Measurements from ENCODE around the gene ADGRV1. TPM values are rescaled to one million over a fixed set of nuclear protein-coding genes. Genes with fewer than 3 reads are reported as not detected.
A peak's percentile ranks its signal among the peaks of the same experiment; 100 is the strongest.

ADGRV1 gene
- total RNA-seq, 2 donors from 2014 or later, result 1.4 TPM; not detected in 1

DNA sequence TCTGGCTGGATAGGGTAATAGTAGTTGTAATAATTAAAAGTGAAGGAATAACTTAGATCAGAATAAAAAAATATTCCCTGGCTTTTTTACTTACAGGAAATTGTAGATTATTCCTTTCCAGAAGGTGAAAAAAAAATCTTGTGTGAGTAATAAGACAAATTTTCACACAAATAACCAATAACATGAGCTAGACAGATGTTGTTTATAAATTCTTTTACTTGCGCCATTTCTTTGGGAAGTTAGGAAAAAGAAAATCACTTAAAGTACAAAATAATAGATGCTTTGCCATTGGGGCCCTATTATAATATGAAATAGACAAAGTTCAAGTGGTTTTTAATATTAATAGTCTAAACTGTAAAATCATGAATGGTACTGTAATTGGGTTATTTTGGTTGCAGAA, 620.4 kb downstream of the ADGRV1 start:
- H3K27me3 ChIP-seq (replicated peaks; ENCODE audit: insufficient read depth), result no peaks in the 10 kb centered on the region
- H3K36me3 ChIP-seq, result no peaks in the 10 kb centered on the region
- H3K9me3 ChIP-seq, result no peaks in the 10 kb centered on the region
- ATAC-seq (ENCODE audit: insufficient number of reproducible peaks, low FRiP score, low read depth) (no peak), DNase-seq (ENCODE audit: low spot score) (no peak)
- TF ChIP-seq, protein P1, sequence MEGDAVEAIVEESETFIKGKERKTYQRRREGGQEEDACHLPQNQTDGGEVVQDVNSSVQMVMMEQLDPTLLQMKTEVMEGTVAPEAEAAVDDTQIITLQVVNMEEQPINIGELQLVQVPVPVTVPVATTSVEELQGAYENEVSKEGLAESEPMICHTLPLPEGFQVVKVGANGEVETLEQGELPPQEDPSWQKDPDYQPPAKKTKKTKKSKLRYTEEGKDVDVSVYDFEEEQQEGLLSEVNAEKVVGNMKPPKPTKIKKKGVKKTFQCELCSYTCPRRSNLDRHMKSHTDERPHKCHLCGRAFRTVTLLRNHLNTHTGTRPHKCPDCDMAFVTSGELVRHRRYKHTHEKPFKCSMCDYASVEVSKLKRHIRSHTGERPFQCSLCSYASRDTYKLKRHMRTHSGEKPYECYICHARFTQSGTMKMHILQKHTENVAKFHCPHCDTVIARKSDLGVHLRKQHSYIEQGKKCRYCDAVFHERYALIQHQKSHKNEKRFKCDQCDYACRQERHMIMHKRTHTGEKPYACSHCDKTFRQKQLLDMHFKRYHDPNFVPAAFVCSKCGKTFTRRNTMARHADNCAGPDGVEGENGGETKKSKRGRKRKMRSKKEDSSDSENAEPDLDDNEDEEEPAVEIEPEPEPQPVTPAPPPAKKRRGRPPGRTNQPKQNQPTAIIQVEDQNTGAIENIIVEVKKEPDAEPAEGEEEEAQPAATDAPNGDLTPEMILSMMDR (IDR thresholded peaks at IDR 0.05), result no peak
- peaks cover 17 to 20% of the 10 kb centered on the region in 2 donors for H3K4me1 ChIP-seq (ENCODE audit: control insufficient read depth in 1 of 2, low read depth in 2 of 2)
- peak overlapping the region in 1 of 2 donors; percentile 5 for H3K27ac ChIP-seq
- H3K4me3 ChIP-seq, result no peak overlapping the region

DNA sequence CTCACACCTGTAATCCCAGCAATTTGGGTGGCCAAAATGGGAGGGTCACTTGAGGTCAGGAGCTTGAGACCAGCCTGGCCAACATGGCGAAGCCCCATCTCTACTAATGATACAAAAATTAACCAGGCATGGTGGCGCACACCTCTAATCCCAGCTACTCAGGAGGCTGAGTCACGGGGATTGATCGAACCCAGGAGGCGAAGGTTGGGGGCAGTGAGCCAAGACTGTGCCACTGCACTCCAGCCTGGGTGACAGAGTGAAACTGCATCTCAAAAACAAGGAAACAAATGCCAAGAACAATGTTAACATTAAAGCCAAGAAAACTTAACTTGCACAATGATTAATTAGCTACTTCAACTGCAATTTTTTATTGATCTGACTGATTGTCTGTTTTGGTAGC, 621.9 kb downstream of the ADGRV1 start:
- DNase-seq (ENCODE audit: low spot score) (no peak), ATAC-seq (ENCODE audit: insufficient number of reproducible peaks, low FRiP score, low read depth) (no peak)

DNA sequence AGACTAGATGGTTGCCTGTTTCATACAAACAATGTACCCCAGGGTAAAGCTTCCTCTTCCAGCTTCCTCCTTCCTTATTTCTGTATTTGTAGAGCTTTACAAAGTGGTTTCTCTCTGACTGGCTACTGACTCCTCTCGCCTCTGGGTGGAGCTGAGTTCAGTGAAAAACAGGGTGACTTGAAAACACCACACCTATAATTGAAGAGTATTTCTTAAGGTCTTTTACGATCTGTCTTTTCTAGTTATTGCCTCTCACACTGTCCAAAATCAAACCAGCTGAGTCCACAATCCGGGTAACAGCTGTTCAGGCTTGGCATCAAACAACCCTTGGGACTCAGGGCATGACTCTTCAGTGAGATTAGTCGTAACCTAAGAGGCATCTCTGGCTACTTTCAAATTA, 624.2 kb downstream of the ADGRV1 start:
- Histone ChIP-seq H3K27me3 (replicated peaks; ENCODE audit: insufficient read depth) (no peaks in the 10 kb centered on the region), H3K4me1 (ENCODE audit: control insufficient read depth in 1 of 2, low read depth in 2 of 2) (peaks cover 17 to 18% of the 10 kb centered on the region in 2 donors), H3K36me3 (no peaks in the 10 kb centered on the region), H3K4me3 (no peak overlapping the region), H3K9me3 (no peaks in the 10 kb centered on the region), H3K27ac (no peak overlapping the region)
- TF ChIP-seq, protein P1 (IDR thresholded peaks at IDR 0.05), result no peak
- DNase-seq (ENCODE audit: low spot score), result no peak
- no peak for ATAC-seq (ENCODE audit: insufficient number of reproducible peaks, low FRiP score, low read depth)

More for the DNA sequence above, 621.9 kb downstream of the ADGRV1 start:
- H3K4me1 ChIP-seq (ENCODE audit: control insufficient read depth in 1 of 2, low read depth in 2 of 2), result peaks cover 17 to 20% of the 10 kb centered on the region in 2 donors
- H3K9me3 ChIP-seq, result no peaks in the 10 kb centered on the region
- H3K27me3 ChIP-seq (replicated peaks; ENCODE audit: insufficient read depth), result no peaks in the 10 kb centered on the region
- no peak overlapping the region for H3K27ac ChIP-seq
- no peaks in the 10 kb centered on the region for H3K36me3 ChIP-seq
- no peak overlapping the region for H3K4me3 ChIP-seq
- TF ChIP-seq, protein P1 (IDR thresholded peaks at IDR 0.05), result no peak

DNA sequence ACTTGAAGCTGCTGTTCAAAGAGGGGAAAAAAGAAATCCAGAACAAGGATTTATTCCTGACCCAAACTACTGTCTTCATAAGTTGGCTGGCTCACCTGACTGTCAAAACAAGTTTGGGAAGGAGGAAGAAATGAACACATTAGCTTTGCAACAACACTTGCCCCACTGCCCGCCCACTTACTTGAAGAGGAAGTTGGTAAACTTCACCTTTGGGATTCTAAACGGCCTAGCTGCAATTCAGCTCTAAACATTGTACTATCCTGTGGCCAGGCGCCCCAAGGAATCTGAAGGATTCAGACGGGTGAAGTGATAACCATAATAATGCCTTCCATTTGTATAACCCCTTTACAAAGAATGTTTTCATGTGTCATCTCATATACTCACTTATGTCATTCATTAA, 625.1 kb downstream of the ADGRV1 start:
- Histone ChIP-seq H3K9me3 (no peaks in the 10 kb centered on the region), H3K36me3 (no peaks in the 10 kb centered on the region), H3K27me3 (replicated peaks; ENCODE audit: insufficient read depth) (no peaks in the 10 kb centered on the region), H3K4me1 (ENCODE audit: control insufficient read depth in 1 of 2, low read depth in 2 of 2) (peaks cover 7 to 8% of the 10 kb centered on the region in 2 donors), H3K4me3 (no peak overlapping the region), H3K27ac (no peak overlapping the region)
- TF ChIP-seq, protein P1 (IDR thresholded peaks at IDR 0.05), result no peak
- ATAC-seq (ENCODE audit: insufficient number of reproducible peaks, low FRiP score, low read depth) (no peak), DNase-seq (ENCODE audit: low spot score) (no peak)

DNA sequence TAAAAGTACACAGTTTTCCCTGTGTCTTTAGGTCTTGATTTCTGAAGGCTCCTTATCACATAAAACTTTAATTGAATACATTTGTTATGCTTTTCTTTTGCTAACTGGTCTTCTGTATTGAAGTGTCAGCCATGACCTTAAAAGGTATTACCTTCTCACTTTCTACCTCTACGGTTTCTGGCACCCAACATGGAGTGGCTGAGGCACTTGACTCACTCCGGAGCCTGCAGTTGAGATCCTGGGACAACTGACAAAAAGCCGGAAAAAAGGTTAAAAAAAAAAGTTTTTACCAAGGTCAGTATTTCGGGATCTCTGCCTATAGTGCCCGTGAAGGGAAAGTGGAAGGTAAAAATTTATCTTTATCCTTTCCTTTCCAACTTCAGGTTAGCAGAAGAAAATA, 627.5 kb downstream of the ADGRV1 start:
- Histone ChIP-seq H3K36me3 (no peaks in the 10 kb centered on the region), H3K9me3 (no peaks in the 10 kb centered on the region), H3K27me3 (replicated peaks; ENCODE audit: insufficient read depth) (no peaks in the 10 kb centered on the region), H3K27ac (no peak overlapping the region), H3K4me1 (ENCODE audit: control insufficient read depth in 1 of 2, low read depth in 2 of 2) (peaks cover 0 to 14% of the 10 kb centered on the region in 2 donors), H3K4me3 (no peak overlapping the region)
- TF ChIP-seq, protein P1 (IDR thresholded peaks at IDR 0.05), result no peak
- DNase-seq (ENCODE audit: low spot score) (no peak), ATAC-seq (ENCODE audit: insufficient number of reproducible peaks, low FRiP score, low read depth) (no peak)
